Activated B cell treated with CpG ODN at 0.5 μM for 24 hours (primary cell): Measurements from ENCODE around the gene TCEA2. TPM values are rescaled to one million over a fixed set of nuclear protein-coding genes. Genes with fewer than 3 reads are reported as not detected.

Experiments
- ATAC-seq: fragments of 200-7000 bp; cut with Tn5 transposase; one replicate; pipeline ENCODE4 v1.10.0; 2021; ENCODE audit warnings: low read depth, mild to moderate bottlenecking, moderate library complexity
- CTCF ChIA-PET: fragments of 350-600 bp; sonication (Branson Sonifier 250); formaldehyde crosslinking; loops from one replicate; lab custom pipeline; 2021; ENCODE audit warnings: antibody characterized with exemption; lab: Charles Lee
- POLR2A ChIA-PET: fragments of 350-600 bp; sonication (Branson Sonifier 250); formaldehyde crosslinking; loops from one replicate; lab custom pipeline; 2021; ENCODE audit warnings: antibody characterized with exemption; lab: Charles Lee
- DNase-seq: peaks from one replicate; pipeline ENCODE4 v3.0.0; 2022
- H3K27ac Mint-ChIP-seq: one replicate; pipeline ENCODE4 v1.8.0; 2020; ENCODE audit warnings: mixed read lengths
- H3K27me3 Mint-ChIP-seq: one replicate; pipeline ENCODE4 v1.8.0; 2021; ENCODE audit warnings: mixed read lengths
- H3K36me3 Mint-ChIP-seq: one replicate; pipeline ENCODE4 v1.8.0; 2021; ENCODE audit warnings: low read depth, mixed read lengths
- H3K4me1 Mint-ChIP-seq: one replicate; pipeline ENCODE4 v1.8.0; 2021; ENCODE audit warnings: mixed read lengths
- H3K4me3 Mint-ChIP-seq: one replicate; pipeline ENCODE4 v1.8.0; 2020; ENCODE audit warnings: mild to moderate bottlenecking, mixed read lengths
- H3K9me3 Mint-ChIP-seq: one replicate; pipeline ENCODE4 v1.8.0; 2020; ENCODE audit warnings: mixed read lengths
- intact Hi-C: fragments of 100-400 bp; cut with micrococcal nuclease; formaldehyde crosslinking; loops from one replicate; pipeline ENCODE4 v1.15.1; 2024
- total RNA-seq: library from RNA; stranded (reverse); gene quantifications from 2 replicates; pipeline ENCODE4 v1.2.3, GENCODE V29; 2022
- TF ChIP-seq, protein P1 (sequence below): fragments of 200-600 bp; IDR thresholded peaks from one replicate; pipeline ENCODE4 v1.8.0; 2022; ENCODE audit warnings: antibody characterized with exemption, mild to moderate bottlenecking

The TCEA2 gene
- total RNA-seq, 1 donor from 2014 or later, result 20.3 TPM

- ChIA-PET POLR2A (interaction anchor here (0.6 to 5.6 kb wide), 6 partner anchors 12 to 545 kb away, joined by 3 to 77 read pairs (median 4); partner anchors contain the start of genes GMEB2, OPRL1, RGS19 and UCKL1), CTCF (interaction anchor here (1.4 to 2.3 kb wide), 2 partner anchors 12 to 26 kb away, joined by 8 to 12 read pairs; no protein-coding TSS in a partner anchor)
- Mint-ChIP-seq H3K36me3 (peaks cover 2% of the 10 kb centered on the region), H3K9me3 (no peaks in the 10 kb centered on the region), H3K4me3 (peak overlapping the region; percentile 52), H3K27me3 (no peaks in the 10 kb centered on the region), H3K4me1 (peaks cover 62% of the 10 kb centered on the region), H3K27ac (peak overlapping the region; percentile 78)
- DNase-seq (peak; percentile 40), ATAC-seq (peak; percentile 61)
- TF ChIP-seq, protein P1, sequence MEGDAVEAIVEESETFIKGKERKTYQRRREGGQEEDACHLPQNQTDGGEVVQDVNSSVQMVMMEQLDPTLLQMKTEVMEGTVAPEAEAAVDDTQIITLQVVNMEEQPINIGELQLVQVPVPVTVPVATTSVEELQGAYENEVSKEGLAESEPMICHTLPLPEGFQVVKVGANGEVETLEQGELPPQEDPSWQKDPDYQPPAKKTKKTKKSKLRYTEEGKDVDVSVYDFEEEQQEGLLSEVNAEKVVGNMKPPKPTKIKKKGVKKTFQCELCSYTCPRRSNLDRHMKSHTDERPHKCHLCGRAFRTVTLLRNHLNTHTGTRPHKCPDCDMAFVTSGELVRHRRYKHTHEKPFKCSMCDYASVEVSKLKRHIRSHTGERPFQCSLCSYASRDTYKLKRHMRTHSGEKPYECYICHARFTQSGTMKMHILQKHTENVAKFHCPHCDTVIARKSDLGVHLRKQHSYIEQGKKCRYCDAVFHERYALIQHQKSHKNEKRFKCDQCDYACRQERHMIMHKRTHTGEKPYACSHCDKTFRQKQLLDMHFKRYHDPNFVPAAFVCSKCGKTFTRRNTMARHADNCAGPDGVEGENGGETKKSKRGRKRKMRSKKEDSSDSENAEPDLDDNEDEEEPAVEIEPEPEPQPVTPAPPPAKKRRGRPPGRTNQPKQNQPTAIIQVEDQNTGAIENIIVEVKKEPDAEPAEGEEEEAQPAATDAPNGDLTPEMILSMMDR, result no peak
- intact Hi-C loops, result loop anchor here (10.0 kb wide), 1 partner anchor 441 kb away; the partner anchor contains the start of gene GMEB2
Observed at GRCh38 chr20:64065974-64066343, 3.0 kb downstream of the TCEA2 start.

DNA sequence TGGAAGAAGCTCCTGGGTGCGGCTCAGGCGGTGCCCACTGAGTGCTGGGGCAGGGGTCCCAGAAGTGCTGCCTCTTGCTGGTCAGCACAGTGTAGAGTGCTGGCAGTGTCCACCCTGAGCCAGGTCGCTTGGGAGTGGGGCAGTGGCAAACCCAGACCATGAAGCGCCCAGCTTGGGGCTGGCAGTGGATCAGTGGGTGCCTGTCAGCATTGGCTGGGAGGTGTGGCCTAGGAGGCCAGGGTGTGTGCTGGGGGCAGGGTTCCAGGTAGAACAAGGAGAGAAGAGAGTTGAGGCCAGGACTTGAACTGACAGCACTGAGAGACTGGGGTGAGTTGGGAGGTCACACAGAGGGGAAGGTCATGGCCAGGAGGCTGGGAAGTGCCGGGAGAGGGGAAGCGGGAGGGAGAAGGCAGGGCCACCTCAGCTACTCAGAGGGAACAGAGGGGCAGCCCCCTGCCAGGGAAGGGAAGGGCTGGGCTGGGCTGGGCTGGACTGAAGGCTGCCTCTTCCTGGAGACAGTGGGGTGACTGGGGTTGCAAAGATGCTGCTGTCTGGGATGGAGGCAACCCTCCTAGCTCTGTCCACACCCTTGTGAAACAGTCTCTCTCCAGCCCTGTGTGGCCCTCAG, 4.1 kb downstream of the TCEA2 start:
- ATAC-seq, result no peak
- H3K27ac Mint-ChIP-seq, result peak overlapping the region; percentile 46

DNA sequence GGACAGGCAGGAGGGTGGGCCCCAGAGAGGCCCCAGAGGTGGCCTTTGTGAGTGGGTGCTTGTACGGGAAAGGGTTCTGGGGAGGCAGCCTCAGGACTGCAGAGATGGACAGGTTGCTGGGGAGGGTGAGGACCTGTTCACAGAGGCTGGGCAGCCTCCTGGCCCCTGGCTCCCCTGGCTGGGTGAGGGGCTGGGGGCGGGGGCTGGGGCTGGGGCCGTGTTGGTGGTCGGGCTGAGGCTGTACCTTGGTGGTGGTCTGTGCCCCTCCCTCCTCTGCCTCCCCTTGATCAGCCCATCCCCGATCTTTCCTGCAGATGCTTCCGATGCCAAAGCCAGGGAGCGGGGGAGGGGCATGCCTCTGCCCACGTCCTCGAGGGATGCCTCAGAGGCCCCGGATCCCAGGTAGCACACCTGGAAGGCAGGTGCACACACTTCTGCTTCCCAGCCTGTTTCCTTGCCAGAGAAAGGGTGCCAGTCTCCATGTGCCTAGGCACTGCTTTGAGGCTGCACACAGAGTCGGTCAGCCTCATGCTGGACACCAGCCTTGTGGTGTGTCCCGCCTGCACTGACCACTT, 4.8 kb downstream of the TCEA2 start:
- Mint-ChIP-seq H3K27me3 (no peaks in the 10 kb centered on the region), H3K27ac (no peak overlapping the region), H3K4me1 (peaks cover 77% of the 10 kb centered on the region), H3K4me3 (no peak overlapping the region), H3K9me3 (no peaks in the 10 kb centered on the region), H3K36me3 (peaks cover 7% of the 10 kb centered on the region)
- DNase-seq (no peak), ATAC-seq (no peak)
- TF ChIP-seq, protein P1, result no peak
- POLR2A ChIA-PET, result interaction anchor here (0.6 to 5.6 kb wide), 2 partner anchors 10 to 24 kb away, joined by 6 to 77 read pairs; partner anchors contain the start of genes OPRL1 and RGS19
- CTCF ChIA-PET, result interaction anchor here (1.2 kb wide), 2 partner anchors 8 to 26 kb away, joined by 3 to 5 read pairs; no protein-coding TSS in a partner anchor
- intact Hi-C loops, result loop anchor here (10.0 kb wide), 1 partner anchor 443 kb away; the partner anchor contains the start of gene GMEB2

More for the DNA sequence above, 4.1 kb downstream of the TCEA2 start:
- ChIA-PET POLR2A (interaction anchor here (0.6 to 5.6 kb wide), 2 partner anchors 10 to 54 kb away, joined by 4 to 77 read pairs; partner anchors contain the start of genes OPRL1 and RGS19), CTCF (interaction anchor here (1.4 to 2.3 kb wide), 2 partner anchors 11 to 28 kb away, joined by 8 to 12 read pairs; no protein-coding TSS in a partner anchor)
- TF ChIP-seq, protein P1, result no peak
- H3K9me3 Mint-ChIP-seq, result no peaks in the 10 kb centered on the region
- no peak overlapping the region for H3K4me3 Mint-ChIP-seq
- H3K27me3 Mint-ChIP-seq, result no peaks in the 10 kb centered on the region
- H3K4me1 Mint-ChIP-seq, result peaks cover 73% of the 10 kb centered on the region
- peaks cover 2% of the 10 kb centered on the region for H3K36me3 Mint-ChIP-seq
- DNase-seq, result no peak
- intact Hi-C loops, result loop anchor here (10.0 kb wide), 1 partner anchor 442 kb away; the partner anchor contains the start of gene GMEB2

DNA sequence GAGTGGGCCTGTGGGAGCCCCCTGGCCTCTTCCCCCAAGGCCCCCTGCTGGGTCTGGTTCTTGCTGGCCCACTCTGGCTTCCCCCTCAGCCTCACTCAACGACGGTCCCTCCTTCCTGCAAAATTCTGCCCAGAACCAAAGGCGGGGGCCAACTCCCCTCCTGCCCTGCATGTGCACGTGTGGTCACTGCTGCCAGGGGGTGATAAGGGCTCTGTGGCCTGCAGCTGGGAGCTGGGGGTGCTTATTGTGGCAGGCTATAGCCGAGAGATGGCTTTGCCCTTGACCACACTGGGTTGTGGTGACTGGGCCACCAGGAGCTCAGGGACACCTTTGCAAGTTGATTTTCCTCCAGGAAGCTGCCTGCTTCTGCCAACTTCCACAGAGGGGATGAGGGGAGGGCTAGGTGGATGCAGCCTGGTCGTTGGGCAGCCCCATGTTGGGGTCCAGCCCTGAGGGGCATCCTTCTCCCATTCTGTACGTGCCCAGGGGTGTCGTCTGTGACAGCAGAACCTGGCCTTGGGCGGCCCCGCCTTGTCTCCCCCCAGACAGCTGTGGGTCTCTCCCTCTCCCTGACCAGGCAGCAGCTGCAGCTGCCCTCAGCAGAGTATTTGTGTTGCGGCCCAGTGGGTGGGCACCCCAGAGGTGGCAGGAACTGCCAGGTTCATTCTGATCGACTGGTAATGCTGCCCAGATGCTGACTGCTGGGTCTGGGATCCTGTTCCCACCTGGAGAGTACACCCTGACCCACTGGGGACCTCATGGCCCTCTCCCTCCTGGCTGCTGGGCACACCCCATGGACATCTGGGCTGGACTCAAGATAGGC, 5.6 kb downstream of the TCEA2 start:
- POLR2A ChIA-PET, result interaction anchor here (0.6 to 5.6 kb wide), 2 partner anchors 9 to 25 kb away, joined by 6 to 77 read pairs; partner anchors contain the start of genes OPRL1 and RGS19
- Mint-ChIP-seq H3K4me1 (peaks cover 79% of the 10 kb centered on the region), H3K36me3 (peaks cover 14% of the 10 kb centered on the region), H3K4me3 (no peak overlapping the region), H3K9me3 (no peaks in the 10 kb centered on the region), H3K27me3 (no peaks in the 10 kb centered on the region), H3K27ac (no peak overlapping the region)
- ATAC-seq (no peak), DNase-seq (no peak)
- TF ChIP-seq, protein P1, result no peak
- intact Hi-C loops, result loop anchor here (1.0 to 10.0 kb wide), 2 partner anchors 29 to 444 kb away; partner anchors contain the start of gene GMEB2
- CTCF ChIA-PET, result interaction anchor here (0.8 to 2.5 kb wide), 7 partner anchors 9 to 95 kb away, joined by 3 to 11 read pairs (median 3); partner anchors contain the start of genes LKAAEAR1 and RGS19
